NCI-H524 (cell line): Measurements from ENCODE around the gene ATG13.
"Not testable (repeated sequence)": the region's sequence is repeated elsewhere in the genome, so short reads cannot be mapped to it uniquely, and the experiment has no call there.

Experiments used
- DNase-seq, 2 experiments: peaks; one replicate each; lab custom pipeline; 2025; lab: John Stamatoyannopoulos, UW

ATG13 gene

GRCh38 chr11:46643986-46644385, 26.6 kb downstream of the ATG13 start:
- no peak for DNase-seq

GRCh38 chr11:46649180-46649738, 31.9 kb downstream of the ATG13 start:
- DNase-seq, result no peak

- DNase-seq, result no peak
Measured at GRCh38 chr11:46655631-46656030, 38.3 kb downstream of the ATG13 start.

GRCh38 chr11:46657186-46657585, 39.8 kb downstream of the ATG13 start:
- DNase-seq, result no peak

- DNase-seq, result no peak
Measured at GRCh38 chr11:46658259-46658658, 40.9 kb downstream of the ATG13 start.

- no peak for DNase-seq
Measured at GRCh38 chr11:46659908-46660307, 42.6 kb downstream of the ATG13 start.

- no peak for DNase-seq
Measured at GRCh38 chr11:46661836-46662235, 44.5 kb downstream of the ATG13 start.

- no peak for DNase-seq
Measured at GRCh38 chr11:46662366-46662765, 45.0 kb downstream of the ATG13 start.

- DNase-seq, result no peak
Measured at GRCh38 chr11:46663277-46663940, 46.1 kb downstream of the ATG13 start.

GRCh38 chr11:46664612-46665011, 47.3 kb downstream of the ATG13 start:
- no peak for DNase-seq

GRCh38 chr11:46665356-46665755, 48.0 kb downstream of the ATG13 start:
- no peak for DNase-seq

GRCh38 chr11:46666516-46666915, 49.2 kb downstream of the ATG13 start:
- no peak for DNase-seq

GRCh38 chr11:46667043-46667481, 49.7 kb downstream of the ATG13 start:
- DNase-seq, result no peak

GRCh38 chr11:46668480-46669085, 51.2 kb downstream of the ATG13 start:
- DNase-seq, result no peak

- peak in 1 of 2 experiments; percentile 30 for DNase-seq
Measured at GRCh38 chr11:46669711-46670139, 52.4 kb downstream of the ATG13 start.

GRCh38 chr11:46670521-46670920, 53.2 kb downstream of the ATG13 start:
- not testable (repeated sequence) for DNase-seq

- no peak for DNase-seq
Measured at GRCh38 chr11:46671958-46672315, 54.6 kb downstream of the ATG13 start.

GRCh38 chr11:46672381-46672839, 55.1 kb downstream of the ATG13 start:
- peak in 1 of 2 experiments; percentile 57 for DNase-seq

- DNase-seq, result no peak
Measured at GRCh38 chr11:46673713-46674462, 56.5 kb downstream of the ATG13 start.

- no peak for DNase-seq
Measured at GRCh38 chr11:46674463-46675287, 57.3 kb downstream of the ATG13 start.

GRCh38 chr11:46675288-46675851, 58.0 kb downstream of the ATG13 start:
- no peak for DNase-seq
